ENCODE results near the gene CCDC126.
A peak's percentile ranks its signal among the peaks of the same experiment; 100 is the strongest.
"Not testable (repeated sequence)": the region's sequence is repeated elsewhere in the genome, so short reads cannot be mapped to it uniquely, and the experiment has no call there.

Gene CCDC126, protein sequence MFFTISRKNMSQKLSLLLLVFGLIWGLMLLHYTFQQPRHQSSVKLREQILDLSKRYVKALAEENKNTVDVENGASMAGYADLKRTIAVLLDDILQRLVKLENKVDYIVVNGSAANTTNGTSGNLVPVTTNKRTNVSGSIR

DNA sequence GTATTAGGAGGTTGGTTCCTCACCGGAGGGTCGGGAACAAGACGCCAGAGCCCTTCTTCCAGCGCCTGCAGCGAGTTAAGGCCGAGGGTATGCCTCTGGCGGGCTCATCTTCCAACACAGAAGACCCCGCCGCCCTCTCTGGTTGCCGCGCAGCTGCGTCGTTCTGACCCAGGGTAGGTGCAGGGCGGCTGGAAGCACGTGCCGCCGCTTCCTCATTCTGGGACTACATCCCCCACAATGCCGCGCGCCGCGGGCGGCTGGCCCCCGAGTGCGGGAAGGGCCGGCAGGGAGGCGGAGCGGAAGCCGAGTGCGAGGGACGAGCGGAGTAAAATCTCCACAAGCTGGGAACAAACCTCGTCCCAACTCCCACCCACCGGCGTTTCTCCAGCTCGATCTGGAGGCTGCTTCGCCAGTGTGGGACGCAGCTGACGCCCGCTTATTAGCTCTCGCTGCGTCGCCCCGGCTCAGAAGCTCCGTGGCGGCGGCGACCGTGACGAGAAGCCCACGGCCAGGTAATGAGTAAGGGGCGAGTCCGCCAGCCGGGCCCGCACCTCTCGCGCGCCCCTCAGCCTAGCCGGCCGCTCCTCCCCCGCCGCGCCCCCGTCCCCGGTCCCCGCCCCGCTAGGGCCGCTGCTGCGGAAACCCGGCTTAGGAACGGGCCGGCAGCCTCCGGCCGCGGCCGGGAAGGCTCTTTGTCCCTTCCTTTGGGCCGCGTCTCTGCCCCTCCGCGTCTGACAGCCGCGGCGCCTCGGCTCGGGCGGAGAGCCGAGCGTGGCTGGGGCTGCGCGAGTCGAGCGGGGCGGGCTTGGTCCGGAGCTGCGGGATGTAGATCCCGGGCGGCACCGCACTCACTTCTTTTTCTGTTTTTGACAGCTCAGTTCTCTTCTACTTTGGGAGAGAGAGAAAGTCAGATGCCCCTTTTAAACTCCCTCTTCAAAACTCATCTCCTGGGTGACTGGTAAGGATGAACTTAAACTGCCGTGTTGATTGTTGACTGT, at the start of gene CCDC126:
TSS of gene CCDC126 (plus strand) at position 289 of the 998 bp plus-strand sequence. CDS start 13,934 bp downstream, outside the sequence.
- Histone ChIP-seq H3K9ac (ENCODE audit: low read length) (peak within 1 kb of the TSS; percentile 57), H3K9me3 (ENCODE audit: control insufficient read depth, low read length) (no peaks in the 10 kb centered on the region), H3K4me1 (ENCODE audit: control insufficient read depth, insufficient read depth, low read length) (peaks cover 4% of the 10 kb centered on the region), H3K27me3 (ENCODE audit: control insufficient read depth, insufficient read depth, low read length) (no peaks in the 10 kb centered on the region), H3K36me3 (ENCODE audit: control insufficient read depth, insufficient read depth, low read length) (no peaks in the 10 kb centered on the region), H3K4me3 (ENCODE audit: low read length) (peak within 1 kb of the TSS; percentile 23)

DNA sequence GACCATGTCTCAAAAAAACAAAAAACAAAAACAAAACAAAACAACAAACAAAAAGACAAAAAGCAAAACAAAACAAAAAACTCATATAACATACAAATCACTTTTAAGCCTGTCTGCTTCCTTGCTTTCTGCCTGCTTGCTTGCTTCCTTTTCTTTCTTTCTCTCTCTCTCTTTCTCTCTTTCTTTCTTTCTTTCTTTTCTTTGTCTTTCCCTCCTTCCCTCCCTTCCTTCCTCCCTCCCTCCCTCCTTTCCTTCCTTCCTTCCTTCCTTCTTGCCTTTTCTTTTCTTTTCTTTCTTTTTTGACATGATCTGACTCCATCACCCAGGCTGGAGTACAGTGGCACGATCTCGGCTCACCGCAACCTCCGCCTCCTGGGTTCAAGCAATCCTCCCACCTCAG, 49.5 kb upstream of the CCDC126 start:
- Histone ChIP-seq H3K27me3 (ENCODE audit: control insufficient read depth, insufficient read depth, low read length) (no peaks in the 10 kb centered on the region), H3K9ac (ENCODE audit: low read length) (no peak overlapping the region), H3K4me3 (ENCODE audit: low read length) (no peak overlapping the region), H3K9me3 (ENCODE audit: control insufficient read depth, low read length) (no peaks in the 10 kb centered on the region), H3K36me3 (ENCODE audit: control insufficient read depth, insufficient read depth, low read length) (no peaks in the 10 kb centered on the region), H3K4me1 (ENCODE audit: control insufficient read depth, insufficient read depth, low read length) (no peaks in the 10 kb centered on the region)

DNA sequence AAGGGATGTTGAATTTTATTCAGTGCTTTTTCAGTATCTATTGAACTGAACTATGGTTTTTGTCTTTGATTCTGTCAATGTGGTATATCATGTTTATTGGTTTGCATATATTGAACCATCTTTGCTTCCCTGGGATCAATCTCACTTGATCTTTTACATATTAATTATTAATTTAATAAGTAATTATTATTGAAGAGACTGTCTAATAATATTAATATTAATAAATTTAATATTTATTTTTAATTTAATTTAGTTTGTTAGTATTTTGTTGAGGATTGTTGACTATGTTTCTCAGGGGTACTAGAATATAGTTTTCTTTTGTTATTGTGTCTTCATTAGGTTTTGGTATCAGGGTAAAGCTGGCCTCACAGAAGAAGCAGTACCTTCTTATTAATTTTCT, 38.9 kb upstream of the CCDC126 start:
- Histone ChIP-seq H3K4me3 (ENCODE audit: low read length) (no peak overlapping the region), H3K27me3 (ENCODE audit: control insufficient read depth, insufficient read depth, low read length) (peaks cover 3% of the 10 kb centered on the region), H3K9me3 (ENCODE audit: control insufficient read depth, low read length) (no peaks in the 10 kb centered on the region), H3K9ac (ENCODE audit: low read length) (no peak overlapping the region), H3K36me3 (ENCODE audit: control insufficient read depth, insufficient read depth, low read length) (no peaks in the 10 kb centered on the region), H3K4me1 (ENCODE audit: control insufficient read depth, insufficient read depth, low read length) (no peaks in the 10 kb centered on the region)

DNA sequence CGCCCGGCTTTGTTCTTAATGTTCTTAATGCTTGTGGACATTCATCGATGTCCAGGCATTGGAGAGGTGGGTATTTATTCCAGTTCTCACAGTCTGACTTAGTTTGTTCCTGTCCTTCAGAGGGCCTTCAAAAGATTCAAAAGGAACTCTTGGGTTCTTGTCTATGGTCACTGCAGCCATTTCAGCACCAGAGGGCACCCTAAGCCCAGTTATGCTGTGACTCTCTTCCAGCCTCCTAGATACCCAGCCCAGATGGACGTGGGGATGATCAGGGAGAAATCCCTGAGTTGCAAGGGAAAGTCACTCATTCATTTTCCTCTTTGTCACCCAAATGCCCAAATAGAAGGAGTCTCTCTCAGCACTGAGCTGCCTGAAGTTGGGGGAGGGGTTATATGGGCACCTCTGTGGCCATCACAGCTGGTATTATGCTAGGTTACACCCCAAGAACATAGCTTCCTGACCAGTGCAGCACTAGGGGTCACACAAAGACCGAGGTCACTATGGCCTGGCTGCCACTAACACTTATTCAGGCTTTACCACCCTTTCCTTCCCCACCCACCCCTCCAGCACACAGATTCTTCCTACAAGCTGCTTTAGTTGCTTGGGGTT, 26.5 kb upstream of the CCDC126 start:
- no peaks in the 10 kb centered on the region for H3K4me1 ChIP-seq (ENCODE audit: control insufficient read depth, insufficient read depth, low read length)
- H3K9me3 ChIP-seq (ENCODE audit: control insufficient read depth, low read length) = no peaks in the 10 kb centered on the region
- H3K27me3 ChIP-seq (ENCODE audit: control insufficient read depth, insufficient read depth, low read length) = no peaks in the 10 kb centered on the region
- no peak overlapping the region for H3K4me3 ChIP-seq (ENCODE audit: low read length)
- H3K36me3 ChIP-seq (ENCODE audit: control insufficient read depth, insufficient read depth, low read length) = no peaks in the 10 kb centered on the region
- H3K9ac ChIP-seq (ENCODE audit: low read length) = no peak overlapping the region

DNA sequence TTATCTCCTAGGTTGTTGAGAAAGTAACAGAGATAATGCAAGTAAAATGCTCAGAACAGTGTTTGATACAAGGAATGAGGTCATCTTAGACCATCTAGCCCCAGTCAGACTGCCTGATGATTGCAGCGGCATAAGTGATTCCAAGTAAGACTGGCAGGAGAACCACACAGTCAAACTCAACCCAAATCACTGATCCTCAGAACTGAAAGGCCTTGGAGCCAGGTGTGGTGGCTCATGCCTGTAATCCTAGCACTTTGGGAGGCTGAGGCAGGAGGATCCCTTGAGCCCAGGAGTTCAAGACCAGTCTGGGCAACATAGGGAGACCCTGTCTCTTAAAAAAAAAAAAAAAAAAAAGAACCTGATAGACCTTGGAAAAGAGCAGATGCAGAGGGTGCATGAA, 15.2 kb upstream of the CCDC126 start:
- H3K4me1 ChIP-seq (ENCODE audit: control insufficient read depth, insufficient read depth, low read length); H3K9ac ChIP-seq (ENCODE audit: low read length); H3K27me3 ChIP-seq (ENCODE audit: control insufficient read depth, insufficient read depth, low read length); H3K36me3 ChIP-seq (ENCODE audit: control insufficient read depth, insufficient read depth, low read length); H3K9me3 ChIP-seq (ENCODE audit: control insufficient read depth, low read length); H3K4me3 ChIP-seq (ENCODE audit: low read length): not testable (repeated sequence)

DNA sequence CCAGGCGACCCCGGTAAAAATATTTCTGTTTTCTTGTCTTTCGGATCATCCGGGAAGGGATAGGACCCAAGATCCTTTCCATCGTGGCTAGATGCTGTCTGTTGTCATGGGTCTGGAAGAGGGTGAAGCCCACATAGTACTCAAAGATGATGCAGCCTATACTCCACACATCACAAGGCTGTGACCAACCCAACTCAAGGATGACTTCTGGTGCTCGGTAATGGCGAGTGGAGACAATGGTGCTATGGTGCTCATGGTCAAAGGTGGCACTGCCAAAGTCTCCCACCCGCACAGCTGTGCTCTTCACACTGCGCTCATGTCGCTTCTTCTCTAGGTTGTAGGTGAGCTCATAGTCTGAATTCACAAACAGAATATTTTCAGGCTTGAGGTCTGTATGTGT, 11.9 kb upstream of the CCDC126 start:
- not testable (repeated sequence) for H3K4me1 ChIP-seq (ENCODE audit: control insufficient read depth, insufficient read depth, low read length); H3K36me3 ChIP-seq (ENCODE audit: control insufficient read depth, insufficient read depth, low read length); H3K9ac ChIP-seq (ENCODE audit: low read length); H3K27me3 ChIP-seq (ENCODE audit: control insufficient read depth, insufficient read depth, low read length); H3K4me3 ChIP-seq (ENCODE audit: low read length); H3K9me3 ChIP-seq (ENCODE audit: control insufficient read depth, low read length)

DNA sequence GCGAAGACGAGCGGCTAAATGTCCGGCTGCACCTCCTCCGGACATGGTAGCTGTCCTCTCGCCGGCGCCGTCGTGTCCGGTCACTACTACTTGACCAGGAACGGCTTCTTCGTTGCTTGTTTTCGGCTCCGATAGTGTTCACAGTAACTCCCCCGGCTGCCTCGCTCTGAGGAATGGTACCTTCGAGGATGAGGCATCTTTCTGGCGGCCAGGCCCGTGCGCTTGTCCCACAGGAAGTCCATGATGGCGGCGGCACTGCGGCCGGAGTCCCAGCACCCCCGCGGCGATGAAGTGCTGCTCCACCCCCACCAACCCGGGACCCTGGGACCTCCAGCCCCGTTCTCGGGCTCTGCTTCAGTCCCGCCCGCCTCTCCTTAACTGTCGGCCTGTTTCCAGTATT, 11.0 kb upstream of the CCDC126 start:
- Histone ChIP-seq H3K9me3 (ENCODE audit: control insufficient read depth, low read length) (no peaks in the 10 kb centered on the region), H3K4me3 (ENCODE audit: low read length) (no peak overlapping the region), H3K36me3 (ENCODE audit: control insufficient read depth, insufficient read depth, low read length) (no peaks in the 10 kb centered on the region), H3K4me1 (ENCODE audit: control insufficient read depth, insufficient read depth, low read length) (no peaks in the 10 kb centered on the region), H3K9ac (ENCODE audit: low read length) (no peak overlapping the region), H3K27me3 (ENCODE audit: control insufficient read depth, insufficient read depth, low read length) (no peaks in the 10 kb centered on the region)

DNA sequence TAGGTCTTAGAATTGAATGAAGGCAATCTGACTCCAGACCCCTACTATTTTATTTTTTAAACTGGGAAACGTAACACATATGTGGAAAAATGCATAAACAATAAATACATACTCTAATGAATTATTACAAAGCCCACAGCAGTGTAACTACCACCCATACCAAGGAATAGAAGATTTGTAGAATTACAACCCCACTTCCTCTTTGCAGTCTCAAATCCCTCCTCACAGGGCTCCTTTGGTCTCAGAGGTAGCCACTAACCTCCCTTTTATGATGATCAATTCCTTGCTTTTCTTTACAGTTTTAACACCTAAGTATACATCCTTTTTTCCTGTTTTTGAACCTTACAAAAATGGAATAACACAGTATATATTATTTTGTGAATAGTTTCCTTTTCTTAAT, 6.7 kb upstream of the CCDC126 start:
- H3K9me3 ChIP-seq (ENCODE audit: control insufficient read depth, low read length) = no peaks in the 10 kb centered on the region
- H3K4me3 ChIP-seq (ENCODE audit: low read length) = no peak overlapping the region
- H3K36me3 ChIP-seq (ENCODE audit: control insufficient read depth, insufficient read depth, low read length) = no peaks in the 10 kb centered on the region
- no peaks in the 10 kb centered on the region for H3K27me3 ChIP-seq (ENCODE audit: control insufficient read depth, insufficient read depth, low read length)
- no peak overlapping the region for H3K9ac ChIP-seq (ENCODE audit: low read length)
- H3K4me1 ChIP-seq (ENCODE audit: control insufficient read depth, insufficient read depth, low read length) = no peaks in the 10 kb centered on the region

DNA sequence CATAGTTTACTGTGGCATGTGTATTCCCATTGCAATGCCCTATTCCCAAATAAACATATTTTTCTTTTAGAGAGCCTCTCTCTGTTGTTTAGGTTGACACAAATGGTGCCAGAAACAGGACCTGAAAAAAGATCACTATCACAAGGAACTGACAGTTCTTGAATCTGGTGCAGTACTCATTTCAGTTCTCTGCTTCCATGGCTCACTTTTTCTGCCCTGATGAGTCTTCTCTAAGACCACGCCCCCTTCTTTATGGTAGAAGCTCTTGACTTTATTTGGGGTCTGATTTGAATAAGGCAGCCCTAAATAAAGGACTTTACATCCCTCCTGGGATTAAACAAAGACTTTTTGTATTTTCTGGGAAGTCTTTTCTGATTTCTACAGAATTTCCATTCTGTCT, 3.5 kb upstream of the CCDC126 start:
- H3K27me3 ChIP-seq (ENCODE audit: control insufficient read depth, insufficient read depth, low read length) = no peaks in the 10 kb centered on the region
- H3K36me3 ChIP-seq (ENCODE audit: control insufficient read depth, insufficient read depth, low read length) = no peaks in the 10 kb centered on the region
- no peaks in the 10 kb centered on the region for H3K9me3 ChIP-seq (ENCODE audit: control insufficient read depth, low read length)
- H3K9ac ChIP-seq (ENCODE audit: low read length) = no peak overlapping the region
- H3K4me1 ChIP-seq (ENCODE audit: control insufficient read depth, insufficient read depth, low read length) = peaks cover 4% of the 10 kb centered on the region
- H3K4me3 ChIP-seq (ENCODE audit: low read length) = no peak overlapping the region

DNA sequence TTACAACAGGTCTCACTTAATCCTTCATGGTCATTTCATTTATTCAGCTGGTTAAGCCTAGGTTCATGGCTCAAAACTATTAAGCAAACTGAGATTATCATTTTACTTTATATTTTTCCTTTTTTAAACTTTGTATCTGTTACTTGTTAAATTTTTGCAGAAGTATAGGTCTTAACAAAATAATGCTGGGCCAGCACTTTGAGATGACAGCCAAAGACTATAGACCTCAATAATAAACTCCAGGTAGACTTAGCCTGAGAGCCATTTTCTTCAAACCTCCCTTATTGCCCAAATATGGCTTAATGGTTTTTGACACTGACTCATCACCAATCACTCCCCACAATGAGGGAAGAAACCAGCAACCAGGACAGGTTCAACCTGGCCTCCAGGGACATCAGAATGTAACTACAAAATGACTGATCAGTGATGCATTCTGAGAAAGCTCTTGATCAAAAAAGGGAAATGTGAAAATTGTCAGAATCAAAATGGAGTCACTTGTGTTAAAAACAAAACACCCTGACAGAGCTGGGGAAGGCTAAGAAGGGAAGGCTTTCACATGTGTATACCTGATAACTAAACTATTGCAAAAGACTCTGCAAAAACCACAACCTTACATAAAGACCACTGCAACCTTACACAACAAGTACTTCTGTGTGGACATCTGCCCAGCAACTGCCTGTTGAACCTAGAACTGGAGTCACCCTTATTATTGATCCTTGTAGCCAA, 2.1 kb upstream of the CCDC126 start:
- peaks cover 4% of the 10 kb centered on the region for H3K4me1 ChIP-seq (ENCODE audit: control insufficient read depth, insufficient read depth, low read length)
- no peak overlapping the region for H3K4me3 ChIP-seq (ENCODE audit: low read length)
- no peaks in the 10 kb centered on the region for H3K36me3 ChIP-seq (ENCODE audit: control insufficient read depth, insufficient read depth, low read length)
- H3K9me3 ChIP-seq (ENCODE audit: control insufficient read depth, low read length) = no peaks in the 10 kb centered on the region
- no peak overlapping the region for H3K9ac ChIP-seq (ENCODE audit: low read length)
- no peaks in the 10 kb centered on the region for H3K27me3 ChIP-seq (ENCODE audit: control insufficient read depth, insufficient read depth, low read length)

DNA sequence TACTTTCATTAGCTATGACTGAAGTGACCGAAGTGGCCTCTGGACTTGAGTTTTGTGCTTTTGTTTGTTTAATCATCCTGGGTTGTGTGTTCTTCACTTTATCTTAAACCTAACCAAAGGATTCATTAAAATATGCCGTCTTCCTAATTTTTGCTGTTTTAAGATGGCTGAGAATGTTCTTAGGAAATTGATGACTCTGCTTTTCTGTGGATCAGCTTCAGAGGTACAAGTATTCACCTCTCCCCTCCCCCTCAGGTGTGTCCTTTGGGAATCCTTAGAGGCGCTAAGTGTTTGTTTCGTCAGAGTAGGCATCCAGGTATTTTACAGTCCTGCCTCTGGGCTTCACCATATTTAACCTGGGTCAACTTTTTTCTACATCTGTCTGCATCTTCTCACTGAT, 1.1 kb downstream of the CCDC126 start:
- Histone ChIP-seq H3K27me3 (ENCODE audit: control insufficient read depth, insufficient read depth, low read length) (no peaks in the 10 kb centered on the region), H3K4me1 (ENCODE audit: control insufficient read depth, insufficient read depth, low read length) (peaks cover 9% of the 10 kb centered on the region), H3K36me3 (ENCODE audit: control insufficient read depth, insufficient read depth, low read length) (no peaks in the 10 kb centered on the region), H3K9me3 (ENCODE audit: control insufficient read depth, low read length) (no peaks in the 10 kb centered on the region), H3K9ac (ENCODE audit: low read length) (peak overlapping the region; percentile 57), H3K4me3 (ENCODE audit: low read length) (peak overlapping the region; percentile 23)

DNA sequence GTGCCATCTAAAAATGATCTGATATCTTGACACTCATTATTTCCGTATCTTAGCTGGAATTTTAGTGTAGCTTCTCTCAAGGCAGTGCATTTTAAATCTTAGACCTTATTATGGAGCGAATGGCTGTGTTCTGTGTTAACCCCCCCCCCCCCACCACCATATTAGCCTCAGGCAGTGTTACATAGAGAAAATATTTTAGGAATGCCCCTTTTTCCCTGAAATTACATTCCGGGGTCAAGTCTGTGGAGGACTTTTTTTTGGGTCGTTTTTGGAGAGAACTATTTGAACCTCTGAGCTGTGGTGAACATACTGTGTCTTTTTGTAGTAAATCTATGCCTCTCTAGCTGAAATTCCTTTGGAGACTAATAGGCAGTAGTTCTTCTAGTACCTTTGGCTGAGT, 3.1 kb downstream of the CCDC126 start:
- H3K27me3 ChIP-seq (ENCODE audit: control insufficient read depth, insufficient read depth, low read length) = no peaks in the 10 kb centered on the region
- H3K4me3 ChIP-seq (ENCODE audit: low read length) = no peak overlapping the region
- H3K9me3 ChIP-seq (ENCODE audit: control insufficient read depth, low read length) = no peaks in the 10 kb centered on the region
- H3K36me3 ChIP-seq (ENCODE audit: control insufficient read depth, insufficient read depth, low read length) = no peaks in the 10 kb centered on the region
- peaks cover 15% of the 10 kb centered on the region for H3K4me1 ChIP-seq (ENCODE audit: control insufficient read depth, insufficient read depth, low read length)
- H3K9ac ChIP-seq (ENCODE audit: low read length) = no peak overlapping the region

Data from mucosa of stomach (tissue), 1 donor.